ENCODE measurements around the gene ELMOD3.

ELMOD3 gene

DNA sequence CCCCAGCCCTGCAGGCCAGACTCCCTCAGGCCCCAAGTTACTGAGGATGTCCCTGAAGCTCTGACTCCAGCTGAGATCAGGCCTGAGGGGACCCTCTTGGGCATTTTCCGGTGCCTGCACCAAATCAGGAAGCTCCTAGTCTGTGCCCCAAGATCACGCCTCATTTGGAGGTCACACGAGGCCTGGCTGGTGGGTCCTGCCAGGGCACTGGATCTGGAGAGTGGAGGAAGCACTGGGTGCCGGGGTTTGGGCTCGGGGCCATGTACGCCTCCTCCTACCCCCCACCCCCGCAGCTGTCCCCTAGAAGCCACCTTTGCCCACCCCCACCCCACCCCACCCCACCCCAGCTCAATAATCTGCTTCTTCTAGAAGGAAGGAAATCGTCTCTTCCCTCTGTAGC is 80.1 kb downstream of the ELMOD3 start:
- POLR2A ChIA-PET = interaction anchor here (0.5 to 1.0 kb wide), 4 partner anchors 10 to 104 kb away, joined by 3 to 6 read pairs (median 4); partner anchors contain the start of gene MAT2A
- H3K27ac ChIP-seq (ENCODE audit: extremely low read depth, low read depth, low read length) = no peak overlapping the region
- no peaks in the 10 kb centered on the region for H3K36me3 ChIP-seq (ENCODE audit: control insufficient read depth in 2 of 2, insufficient read depth in 1 of 2, low read length in 2 of 2)

DNA sequence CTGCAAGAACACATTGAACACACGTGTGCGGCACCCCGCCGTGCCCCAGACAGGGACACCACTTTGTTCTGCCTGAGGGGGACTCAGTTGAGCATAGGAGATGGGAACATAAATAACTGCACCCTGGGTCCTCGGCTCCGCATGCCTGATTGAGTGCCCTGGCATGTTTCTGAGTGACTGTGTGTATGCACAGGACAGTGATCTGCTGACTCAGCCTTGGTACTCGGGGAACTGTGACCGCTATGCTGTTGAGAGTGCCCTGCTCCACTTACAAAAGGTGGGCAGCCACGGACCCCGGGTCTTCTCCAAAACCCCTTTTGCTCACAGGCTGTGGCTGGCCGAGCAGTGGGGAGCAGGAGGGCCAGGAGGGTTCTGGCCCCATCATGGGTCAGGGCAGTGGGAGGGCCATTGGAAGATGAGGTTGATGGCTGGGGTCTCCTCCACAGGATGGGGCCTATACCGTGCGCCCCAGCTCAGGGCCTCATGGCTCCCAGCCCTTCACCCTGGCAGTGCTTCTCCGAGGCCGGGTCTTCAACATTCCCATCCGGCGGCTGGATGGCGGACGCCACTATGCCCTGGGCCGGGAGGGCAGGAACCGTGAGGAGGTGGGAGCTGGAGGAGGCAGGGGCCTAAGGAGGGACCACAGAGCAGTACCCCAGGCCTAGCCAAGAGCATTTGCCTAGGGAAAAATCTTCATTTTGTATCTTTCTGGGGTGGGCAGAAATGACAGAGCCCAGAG is 80.8 kb downstream of the ELMOD3 start:
- peak; percentile 64; the same call in 1 of the 2 replicates for TF ChIP-seq ZIC2 (tag by site-specific recombination; IDR thresholded peaks at IDR 0.05)
- no peak for TF ChIP-seq BCL11A (tag by site-specific recombination; IDR thresholded peaks at IDR 0.05; ENCODE audit: low read depth)
- ChIA-PET CTCF (interaction anchor here (1.1 kb wide), 1 partner anchor 55 kb away, joined by 3 read pairs; no protein-coding TSS in a partner anchor), POLR2A (interaction anchor here (0.5 to 0.7 kb wide), 3 partner anchors 11 to 111 kb away, joined by 3 read pairs; no protein-coding TSS in a partner anchor)
- Histone ChIP-seq H3K9me3 (ENCODE audit: control insufficient read depth, insufficient read depth, low read depth, low read length) (no peaks in the 10 kb centered on the region), H3K4me1 (ENCODE audit: control insufficient read depth, insufficient read depth, low read length) (peaks cover 6% of the 10 kb centered on the region), H3K27ac (ENCODE audit: extremely low read depth, low read depth, low read length) (no peak overlapping the region), H3K36me3 (ENCODE audit: control insufficient read depth in 2 of 2, insufficient read depth in 1 of 2, low read length in 2 of 2) (no peaks in the 10 kb centered on the region), H3K4me3 (ENCODE audit: low read depth, low read length) (no peak overlapping the region)

More for the DNA sequence above, 80.1 kb downstream of the ELMOD3 start:
- Histone ChIP-seq H3K4me3 (ENCODE audit: low read depth, low read length) (no peak overlapping the region), H3K9me3 (ENCODE audit: control insufficient read depth, insufficient read depth, low read depth, low read length) (no peaks in the 10 kb centered on the region), H3K4me1 (ENCODE audit: control insufficient read depth, insufficient read depth, low read length) (peaks cover 6% of the 10 kb centered on the region)
- CTCF ChIA-PET = no interaction called here
- TF ChIP-seq FEZF1 (tag by site-specific recombination; IDR thresholded peaks at IDR 0.05) (no peak), TRIM28 (IDR thresholded peaks at IDR 0.05; ENCODE audit: borderline replicate concordance, low read length) (no peak), ZNF223 (tag by site-specific recombination; IDR thresholded peaks at IDR 0.05) (no peak), BCL11A (tag by site-specific recombination; IDR thresholded peaks at IDR 0.05; ENCODE audit: low read depth) (no peak), KLF9 (tag by site-specific recombination; IDR thresholded peaks at IDR 0.05; ENCODE audit: low read depth) (no peak), ZNF701 (tag by site-specific recombination; IDR thresholded peaks at IDR 0.05) (no peak), ZNF335 (tag by site-specific recombination; conservative IDR thresholded peaks at IDR 0.05) (no peak)
- TF ChIP-seq, protein P1, sequence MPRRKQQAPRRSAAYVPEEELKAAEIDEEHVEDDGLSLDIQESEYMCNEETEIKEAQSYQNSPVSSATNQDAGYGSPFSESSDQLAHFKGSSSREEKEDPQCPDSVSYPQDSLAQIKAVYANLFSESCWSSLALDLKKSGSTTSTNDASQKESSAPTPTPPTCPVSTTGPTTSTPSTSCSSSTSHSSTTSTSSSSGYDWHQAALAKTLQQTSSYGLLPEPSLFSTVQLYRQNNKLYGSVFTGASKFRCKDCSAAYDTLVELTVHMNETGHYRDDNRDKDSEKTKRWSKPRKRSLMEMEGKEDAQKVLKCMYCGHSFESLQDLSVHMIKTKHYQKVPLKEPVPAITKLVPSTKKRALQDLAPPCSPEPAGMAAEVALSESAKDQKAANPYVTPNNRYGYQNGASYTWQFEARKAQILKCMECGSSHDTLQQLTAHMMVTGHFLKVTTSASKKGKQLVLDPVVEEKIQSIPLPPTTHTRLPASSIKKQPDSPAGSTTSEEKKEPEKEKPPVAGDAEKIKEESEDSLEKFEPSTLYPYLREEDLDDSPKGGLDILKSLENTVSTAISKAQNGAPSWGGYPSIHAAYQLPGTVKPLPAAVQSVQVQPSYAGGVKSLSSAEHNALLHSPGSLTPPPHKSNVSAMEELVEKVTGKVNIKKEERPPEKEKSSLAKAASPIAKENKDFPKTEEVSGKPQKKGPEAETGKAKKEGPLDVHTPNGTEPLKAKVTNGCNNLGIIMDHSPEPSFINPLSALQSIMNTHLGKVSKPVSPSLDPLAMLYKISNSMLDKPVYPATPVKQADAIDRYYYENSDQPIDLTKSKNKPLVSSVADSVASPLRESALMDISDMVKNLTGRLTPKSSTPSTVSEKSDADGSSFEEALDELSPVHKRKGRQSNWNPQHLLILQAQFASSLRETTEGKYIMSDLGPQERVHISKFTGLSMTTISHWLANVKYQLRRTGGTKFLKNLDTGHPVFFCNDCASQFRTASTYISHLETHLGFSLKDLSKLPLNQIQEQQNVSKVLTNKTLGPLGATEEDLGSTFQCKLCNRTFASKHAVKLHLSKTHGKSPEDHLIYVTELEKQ (tag by site-specific recombination; IDR thresholded peaks at IDR 0.05; ENCODE audit: borderline replicate concordance) = no peak

DNA sequence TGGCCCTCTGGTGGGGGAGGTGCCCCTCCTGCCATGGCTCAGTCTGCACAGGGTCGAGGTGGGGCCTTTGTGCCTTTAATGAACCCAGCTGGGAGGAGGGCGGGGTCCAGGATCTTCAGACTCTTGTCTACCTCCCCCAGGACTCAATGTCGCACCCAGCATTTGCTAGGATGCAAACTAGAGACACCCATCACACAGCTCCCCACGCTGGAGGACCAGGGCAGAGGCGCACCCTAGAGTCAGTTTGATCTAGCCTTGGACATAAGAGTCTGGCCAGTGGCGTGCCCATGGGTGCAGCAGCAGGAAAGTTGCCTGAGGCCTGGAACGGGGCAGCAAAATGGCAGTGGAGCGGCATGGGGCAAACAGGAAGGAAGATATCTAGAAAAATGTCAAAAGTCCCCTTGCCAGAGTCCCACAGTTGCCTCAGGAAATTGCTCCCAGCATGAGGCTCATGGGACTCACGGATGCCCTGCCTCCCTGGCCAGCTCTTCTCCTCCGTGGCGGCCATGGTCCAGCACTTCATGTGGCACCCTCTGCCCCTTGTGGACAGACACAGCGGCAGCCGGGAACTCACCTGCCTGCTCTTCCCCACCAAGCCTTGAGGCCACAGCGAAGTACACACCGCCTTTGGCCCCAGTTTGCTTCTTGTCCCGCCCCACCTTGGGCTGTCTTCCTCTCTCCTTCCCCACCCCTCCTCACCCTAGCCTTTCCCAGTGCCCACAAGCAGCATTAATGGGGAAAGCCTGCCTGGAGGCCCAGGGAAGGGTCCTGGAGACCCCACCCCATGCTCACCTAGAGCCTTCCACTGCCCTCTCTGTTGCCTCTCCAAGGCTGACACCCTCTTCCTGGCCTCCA is 81.6 kb downstream of the ELMOD3 start:
- ChIA-PET CTCF (interaction anchor here (1.1 kb wide), 1 partner anchor 55 kb away, joined by 3 read pairs; no protein-coding TSS in a partner anchor), POLR2A (interaction anchor here (0.6 to 3.0 kb wide), 3 partner anchors 103 to 110 kb away, joined by 3 to 25 read pairs (median 4); partner anchors contain the start of gene MAT2A)
- Histone ChIP-seq H3K4me3 (ENCODE audit: low read depth, low read length) (no peak overlapping the region), H3K27ac (ENCODE audit: extremely low read depth, low read depth, low read length) (peak overlapping the region; percentile 84; the same call in 1 of the 2 replicates), H3K4me1 (ENCODE audit: control insufficient read depth, insufficient read depth, low read length) (peaks cover 6% of the 10 kb centered on the region), H3K9me3 (ENCODE audit: control insufficient read depth, insufficient read depth, low read depth, low read length) (no peaks in the 10 kb centered on the region), H3K36me3 (ENCODE audit: control insufficient read depth in 2 of 2, insufficient read depth in 1 of 2, low read length in 2 of 2) (no peaks in the 10 kb centered on the region)
- TF ChIP-seq ZNF248 (tag by site-specific recombination; IDR thresholded peaks at IDR 0.05) (no peak), SP2 (tag by site-specific recombination; IDR thresholded peaks at IDR 0.05) (0 out of 2 replicates have a peak, but pooled peaks have one; percentile 19), ZNF843 (tag by site-specific recombination; IDR thresholded peaks at IDR 0.05) (no peak), ZNF529 (tag by site-specific recombination; IDR thresholded peaks at IDR 0.05; ENCODE audit: insufficient replicate concordance) (peak; percentile 18)
- TF ChIP-seq, protein P2, sequence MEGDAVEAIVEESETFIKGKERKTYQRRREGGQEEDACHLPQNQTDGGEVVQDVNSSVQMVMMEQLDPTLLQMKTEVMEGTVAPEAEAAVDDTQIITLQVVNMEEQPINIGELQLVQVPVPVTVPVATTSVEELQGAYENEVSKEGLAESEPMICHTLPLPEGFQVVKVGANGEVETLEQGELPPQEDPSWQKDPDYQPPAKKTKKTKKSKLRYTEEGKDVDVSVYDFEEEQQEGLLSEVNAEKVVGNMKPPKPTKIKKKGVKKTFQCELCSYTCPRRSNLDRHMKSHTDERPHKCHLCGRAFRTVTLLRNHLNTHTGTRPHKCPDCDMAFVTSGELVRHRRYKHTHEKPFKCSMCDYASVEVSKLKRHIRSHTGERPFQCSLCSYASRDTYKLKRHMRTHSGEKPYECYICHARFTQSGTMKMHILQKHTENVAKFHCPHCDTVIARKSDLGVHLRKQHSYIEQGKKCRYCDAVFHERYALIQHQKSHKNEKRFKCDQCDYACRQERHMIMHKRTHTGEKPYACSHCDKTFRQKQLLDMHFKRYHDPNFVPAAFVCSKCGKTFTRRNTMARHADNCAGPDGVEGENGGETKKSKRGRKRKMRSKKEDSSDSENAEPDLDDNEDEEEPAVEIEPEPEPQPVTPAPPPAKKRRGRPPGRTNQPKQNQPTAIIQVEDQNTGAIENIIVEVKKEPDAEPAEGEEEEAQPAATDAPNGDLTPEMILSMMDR (tag by site-specific recombination; IDR thresholded peaks at IDR 0.05) = peak; percentile 42; the same call in 1 of the 2 replicates

All from HEK293 (cell line).